Suppressor macrophage (primary cell): ENCODE measurements around the gene COL16A1.

ENCODE experiments used
- DNase-seq, 4 experiments: peaks; one replicate each; pipeline ENCODE4 v3.0.0-alpha.2; 2020 to 2022

Gene COL16A1

GRCh38 chr1:31663622-31664452, 40.0 kb downstream of the COL16A1 start:
- peak; percentile 59 to 80 (median 72) for DNase-seq

GRCh38 chr1:31662463-31662862, 41.4 kb downstream of the COL16A1 start:
- no peak for DNase-seq

GRCh38 chr1:31661856-31662255, 42.0 kb downstream of the COL16A1 start:
- DNase-seq: no peak

GRCh38 chr1:31660871-31661455, 42.9 kb downstream of the COL16A1 start:
- no peak for DNase-seq

- DNase-seq: no peak
Observed at GRCh38 chr1:31659889-31660288, 43.9 kb downstream of the COL16A1 start.

GRCh38 chr1:31658721-31659120, 45.1 kb downstream of the COL16A1 start:
- no peak for DNase-seq

GRCh38 chr1:31657972-31658510, 45.8 kb downstream of the COL16A1 start:
- DNase-seq: peak in 1 of 4 experiments; percentile 25

GRCh38 chr1:31657020-31657804, 46.6 kb downstream of the COL16A1 start:
- DNase-seq: no peak

- no peak for DNase-seq
Observed at GRCh38 chr1:31655756-31656155, 48.1 kb downstream of the COL16A1 start.

GRCh38 chr1:31655104-31655503, 48.7 kb downstream of the COL16A1 start:
- DNase-seq: no peak

- DNase-seq: no peak
Observed at GRCh38 chr1:31654474-31654776, 49.4 kb downstream of the COL16A1 start.

GRCh38 chr1:31653717-31654473, 49.9 kb downstream of the COL16A1 start:
- no peak for DNase-seq

- no peak for DNase-seq
Observed at GRCh38 chr1:31652891-31653499, 50.8 kb downstream of the COL16A1 start.

- no peak for DNase-seq
Observed at GRCh38 chr1:31651766-31652165, 52.1 kb downstream of the COL16A1 start.

- DNase-seq: no peak
Observed at GRCh38 chr1:31651089-31651420, 52.8 kb downstream of the COL16A1 start.

GRCh38 chr1:31650161-31651088, 53.4 kb downstream of the COL16A1 start:
- no peak for DNase-seq

- DNase-seq: no peak
Observed at GRCh38 chr1:31648641-31649357, 55.0 kb downstream of the COL16A1 start.

GRCh38 chr1:31648190-31648589, 55.6 kb downstream of the COL16A1 start:
- DNase-seq: no peak

GRCh38 chr1:31647106-31647505, 56.7 kb downstream of the COL16A1 start:
- DNase-seq: no peak

GRCh38 chr1:31646259-31646960, 57.4 kb downstream of the COL16A1 start:
- DNase-seq: no peak
